Measurements from ENCODE around the gene SIRT2.
"Not testable (repeated sequence)": the region's sequence is repeated elsewhere in the genome, so short reads cannot be mapped to it uniquely, and the experiment has no call there.

GRCh38 chr19:38884691-38885090 is 14.7 kb downstream of the SIRT2 start:
- TF ChIP-seq, protein P1, sequence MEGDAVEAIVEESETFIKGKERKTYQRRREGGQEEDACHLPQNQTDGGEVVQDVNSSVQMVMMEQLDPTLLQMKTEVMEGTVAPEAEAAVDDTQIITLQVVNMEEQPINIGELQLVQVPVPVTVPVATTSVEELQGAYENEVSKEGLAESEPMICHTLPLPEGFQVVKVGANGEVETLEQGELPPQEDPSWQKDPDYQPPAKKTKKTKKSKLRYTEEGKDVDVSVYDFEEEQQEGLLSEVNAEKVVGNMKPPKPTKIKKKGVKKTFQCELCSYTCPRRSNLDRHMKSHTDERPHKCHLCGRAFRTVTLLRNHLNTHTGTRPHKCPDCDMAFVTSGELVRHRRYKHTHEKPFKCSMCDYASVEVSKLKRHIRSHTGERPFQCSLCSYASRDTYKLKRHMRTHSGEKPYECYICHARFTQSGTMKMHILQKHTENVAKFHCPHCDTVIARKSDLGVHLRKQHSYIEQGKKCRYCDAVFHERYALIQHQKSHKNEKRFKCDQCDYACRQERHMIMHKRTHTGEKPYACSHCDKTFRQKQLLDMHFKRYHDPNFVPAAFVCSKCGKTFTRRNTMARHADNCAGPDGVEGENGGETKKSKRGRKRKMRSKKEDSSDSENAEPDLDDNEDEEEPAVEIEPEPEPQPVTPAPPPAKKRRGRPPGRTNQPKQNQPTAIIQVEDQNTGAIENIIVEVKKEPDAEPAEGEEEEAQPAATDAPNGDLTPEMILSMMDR (conservative IDR thresholded peaks at IDR 0.05; ENCODE audit: low read length): not testable (repeated sequence)
- TF ChIP-seq EZH2phosphoT487 (IDR thresholded peaks at IDR 0.05; ENCODE audit: borderline replicate concordance, low read depth, low read length): not testable (repeated sequence)
